Pulmonary artery endothelial cell (primary cell): ENCODE results near the gene OR2M7. TPM values are rescaled to one million over a fixed set of nuclear protein-coding genes. Genes with fewer than 3 reads are reported as not detected.
"Not testable (repeated sequence)": the region's sequence is repeated elsewhere in the genome, so short reads cannot be mapped to it uniquely, and the experiment has no call there.

Experiments
- DNase-seq: peaks from one replicate; pipeline ENCODE4 v3.0.0-alpha.2; 2011; ENCODE audit warnings: low read depth, low spot score
- total RNA-seq: library from RNA; depleted of rRNA; stranded (reverse); fragments of >200 nt; gene quantifications from 2 replicates; pipeline ENCODE4 v1.2.3, GENCODE V29; 2014

OR2M7 gene, protein sequence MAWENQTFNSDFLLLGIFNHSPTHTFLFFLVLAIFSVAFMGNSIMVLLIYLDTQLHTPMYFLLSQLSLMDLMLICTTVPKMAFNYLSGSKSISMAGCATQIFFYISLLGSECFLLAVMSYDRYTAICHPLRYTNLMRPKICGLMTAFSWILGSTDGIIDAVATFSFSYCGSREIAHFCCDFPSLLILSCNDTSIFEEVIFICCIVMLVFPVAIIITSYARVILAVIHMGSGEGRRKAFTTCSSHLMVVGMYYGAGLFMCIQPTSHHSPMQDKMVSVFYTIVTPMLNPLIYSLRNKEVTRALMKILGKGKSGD
- total RNA-seq: not detected in 2 replicates

DNA sequence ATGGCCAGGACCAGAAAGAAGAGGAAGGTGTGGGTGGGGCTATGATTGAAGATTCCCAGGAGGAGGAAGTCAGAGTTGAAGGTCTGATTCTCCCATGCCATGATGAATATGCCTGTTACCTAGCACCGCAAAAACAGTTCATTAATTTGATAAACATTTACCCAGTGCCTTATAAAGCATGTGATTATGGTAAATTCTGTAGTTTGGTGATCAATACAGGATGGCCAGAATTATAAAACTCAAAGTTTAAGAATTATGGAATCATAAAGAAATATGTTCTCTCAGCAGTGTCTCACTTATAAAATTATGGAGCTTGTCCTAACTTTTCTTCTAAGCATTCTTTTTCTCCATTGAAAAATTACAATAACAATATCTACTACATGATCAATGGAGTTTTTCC, at the start of gene OR2M7:
OR2M7 (minus strand) TSS at position 101 of the 400 bp plus-strand sequence; CDS start at position 101, 0 bp downstream.
- DNase-seq: no peak

DNA sequence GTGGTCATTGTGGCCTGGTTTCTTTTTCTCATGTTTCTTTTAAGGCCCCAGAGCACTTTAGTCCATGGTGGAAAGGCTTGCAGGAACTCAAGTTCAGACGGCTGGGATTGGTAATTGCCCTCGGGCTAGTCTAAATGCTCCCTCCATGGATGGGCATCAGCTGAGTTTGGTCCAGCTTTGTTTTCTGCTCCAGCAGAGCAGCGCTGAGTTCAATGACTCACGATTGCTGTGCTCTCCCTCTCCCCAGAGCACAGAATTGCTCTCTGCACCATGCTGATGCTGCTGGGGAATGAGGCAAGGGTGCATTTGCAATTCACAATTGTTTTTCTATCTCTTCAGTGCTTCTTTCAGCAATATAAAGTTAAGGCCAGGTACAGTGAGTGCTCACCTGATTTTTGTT, 49.4 kb upstream of the OR2M7 start:
- DNase-seq: no peak

DNA sequence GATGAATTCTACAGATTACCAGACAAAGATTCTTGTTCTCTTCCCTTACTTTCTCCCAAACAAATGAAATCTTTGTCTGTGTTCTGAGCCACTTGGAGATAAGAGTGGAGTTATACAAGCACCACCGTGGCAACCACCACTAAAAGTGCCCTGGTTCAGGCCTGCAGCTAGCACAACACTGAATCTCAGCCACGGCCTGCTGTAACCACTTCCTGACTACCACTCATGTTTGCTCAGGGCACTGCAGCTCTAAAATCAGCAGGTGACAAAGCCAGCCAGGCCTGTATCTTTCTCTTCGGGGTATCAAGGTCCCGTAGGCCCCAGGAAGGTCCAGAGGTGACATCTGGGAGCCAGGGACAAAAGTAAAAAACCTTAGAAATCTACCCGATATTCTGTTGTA, 48.0 kb upstream of the OR2M7 start:
- no peak for DNase-seq

- no peak for DNase-seq
Measured at GRCh38 chr1:248366609-248367008, 42.2 kb upstream of the OR2M7 start.

DNA sequence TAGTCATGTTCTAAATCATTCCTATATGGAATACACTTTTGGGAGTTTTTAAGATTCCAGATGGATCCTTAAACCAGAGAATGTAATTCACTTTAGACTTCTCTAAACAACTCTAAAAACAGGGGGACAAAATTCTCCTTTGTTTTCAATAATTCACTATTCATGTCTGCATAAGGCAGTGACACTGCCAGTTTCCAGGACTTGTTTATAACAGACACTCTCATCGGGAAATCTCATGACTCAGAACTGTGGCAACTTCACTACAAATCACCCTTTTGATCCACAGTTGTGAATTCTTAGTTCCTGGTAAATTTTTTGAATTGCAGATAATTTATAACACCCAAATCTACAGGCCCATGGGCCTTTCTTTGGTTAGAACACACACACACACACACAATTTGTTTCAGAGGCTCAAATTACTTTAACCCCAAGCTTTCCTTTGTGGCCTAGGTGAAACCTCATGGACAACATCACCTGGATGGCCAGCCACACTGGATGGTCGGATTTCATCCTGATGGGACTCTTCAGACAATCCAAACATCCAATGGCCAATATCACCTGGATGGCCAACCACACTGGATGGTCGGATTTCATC, 36.9 kb upstream of the OR2M7 start, which contains the start of gene OR2T4:
OR2T4 (plus strand) TSS at position 545 of the 595 bp plus-strand sequence; CDS start at position 545, 0 bp downstream.
- DNase-seq: no peak

GRCh38 chr1:248359415-248359814, 35.0 kb upstream of the OR2M7 start:
- no peak for DNase-seq

DNA sequence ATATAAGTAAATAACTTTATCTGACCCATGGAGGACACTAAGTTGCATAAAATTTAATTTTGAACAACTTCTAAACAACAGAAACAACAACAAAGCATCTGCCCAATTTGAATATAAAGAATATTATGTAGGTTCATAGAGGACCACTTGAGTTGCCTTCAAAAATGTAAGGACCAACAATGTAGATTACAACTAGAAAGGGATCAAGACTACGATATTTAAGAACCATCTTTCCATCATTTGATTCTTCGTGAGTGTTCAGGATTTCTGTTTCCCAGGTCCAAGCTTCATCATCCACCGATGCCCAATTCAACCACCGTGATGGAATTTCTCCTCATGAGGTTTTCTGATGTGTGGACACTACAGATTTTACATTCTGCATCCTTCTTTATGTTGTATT, 24.1 kb upstream of the OR2M7 start, which contains the start of gene OR14C36:
OR14C36 (plus strand) TSS at position 301 of the 400 bp plus-strand sequence; CDS start at position 301, 0 bp downstream.
- no peak for DNase-seq

DNA sequence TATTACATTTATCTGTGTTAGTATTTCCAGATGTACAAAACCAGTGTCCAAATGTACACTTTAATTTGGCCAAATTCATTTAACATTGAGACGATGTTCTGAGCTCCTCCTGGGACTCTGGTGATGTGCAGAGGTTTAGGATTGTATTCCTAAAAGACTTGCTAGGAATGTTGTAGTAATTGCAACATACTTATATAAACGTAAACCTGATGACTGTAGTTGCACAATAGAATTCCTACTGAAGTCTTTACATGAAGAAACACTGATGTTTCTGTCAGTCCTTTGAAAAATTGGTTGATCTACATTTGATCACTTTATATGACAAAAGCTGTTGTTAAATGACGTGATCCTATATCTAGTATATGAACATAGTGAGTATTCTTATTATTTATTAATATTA, 19.1 kb upstream of the OR2M7 start:
- no peak for DNase-seq

GRCh38 chr1:248316796-248317195, 7.6 kb downstream of the OR2M7 start:
- no peak for DNase-seq

DNA sequence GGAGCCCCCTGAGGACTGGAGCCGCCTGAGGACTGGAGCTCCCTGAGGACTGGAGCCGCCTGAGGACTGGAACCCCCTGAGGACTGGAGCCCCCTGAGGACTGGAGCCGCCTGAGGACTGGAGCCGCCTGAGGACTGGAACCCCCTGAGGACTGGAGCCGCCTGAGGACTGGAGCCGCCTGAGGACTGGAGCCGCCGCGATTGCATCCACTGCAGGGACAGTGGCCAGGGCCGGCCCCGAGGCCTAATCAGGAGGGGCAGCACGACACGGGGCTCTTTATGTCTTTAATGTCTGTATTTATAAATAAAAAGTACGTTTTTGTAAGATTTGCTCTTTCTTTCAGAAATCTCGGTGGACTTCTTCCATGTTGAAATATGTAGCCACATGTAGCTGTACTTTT, 17.6 kb downstream of the OR2M7 start:
- DNase-seq: not testable (repeated sequence)

DNA sequence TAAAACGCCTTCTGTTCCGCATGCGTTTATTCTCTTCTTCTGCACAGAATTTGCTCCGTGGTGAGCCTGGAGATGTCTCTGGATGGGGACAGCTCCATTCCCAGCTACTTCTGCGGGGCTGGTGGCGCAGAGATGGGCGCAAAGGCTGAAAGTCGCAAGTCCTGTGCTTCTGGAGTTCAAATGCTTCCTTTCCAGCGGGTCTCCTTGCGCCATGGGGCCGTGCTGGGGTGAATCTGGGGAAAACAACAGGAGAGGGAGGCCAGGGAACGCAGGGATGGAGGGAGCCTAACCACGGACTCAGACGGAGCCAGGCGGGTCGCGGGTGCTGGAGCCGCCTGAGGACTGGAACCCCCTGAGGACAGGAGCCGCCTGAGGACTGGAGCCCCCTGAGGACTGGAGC, 18.3 kb downstream of the OR2M7 start:
- no peak for DNase-seq

DNA sequence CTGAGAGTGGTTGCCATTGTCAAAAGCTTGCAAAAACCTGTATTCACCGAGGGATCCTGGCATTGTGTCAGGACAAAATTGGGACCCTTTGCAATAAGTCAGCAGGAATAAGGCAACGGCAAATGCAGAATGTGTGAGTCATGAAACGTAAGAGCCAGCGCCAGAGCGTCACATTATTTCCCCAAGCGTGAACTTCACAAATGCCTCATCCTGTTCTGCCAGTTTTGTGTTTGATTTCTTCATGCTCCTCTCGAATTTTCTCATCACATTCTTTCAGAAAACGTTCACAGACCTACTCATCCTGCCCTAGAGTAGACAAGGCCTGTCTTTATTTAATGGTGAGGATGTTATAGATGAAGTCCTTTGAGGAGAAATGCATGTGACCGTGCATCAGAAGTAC, 18.7 kb downstream of the OR2M7 start:
- DNase-seq: not testable (repeated sequence)

DNA sequence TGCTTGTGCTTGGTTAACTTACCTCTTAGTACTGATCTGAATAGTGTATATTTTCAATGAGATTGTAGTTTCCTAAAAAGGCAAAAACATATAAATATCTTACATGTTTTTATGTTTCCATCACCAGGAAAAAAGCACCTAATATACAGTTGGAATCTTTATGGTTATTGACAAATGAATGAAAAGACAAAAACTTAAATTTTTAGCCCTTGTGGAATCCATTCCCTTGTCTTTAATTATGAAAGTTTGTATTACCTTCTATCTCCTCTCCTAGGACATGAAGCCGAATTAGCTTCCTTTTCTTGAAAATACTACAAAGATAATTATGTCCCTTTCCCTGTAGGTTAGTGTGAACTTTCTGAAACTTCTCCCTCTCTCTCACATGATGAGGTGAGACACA, 21.0 kb downstream of the OR2M7 start, which contains the start of gene OR2T12:
OR2T12 (minus strand) TSS at position 101 of the 400 bp plus-strand sequence. CDS start 7,846 bp downstream, outside the sequence.
- DNase-seq: no peak

DNA sequence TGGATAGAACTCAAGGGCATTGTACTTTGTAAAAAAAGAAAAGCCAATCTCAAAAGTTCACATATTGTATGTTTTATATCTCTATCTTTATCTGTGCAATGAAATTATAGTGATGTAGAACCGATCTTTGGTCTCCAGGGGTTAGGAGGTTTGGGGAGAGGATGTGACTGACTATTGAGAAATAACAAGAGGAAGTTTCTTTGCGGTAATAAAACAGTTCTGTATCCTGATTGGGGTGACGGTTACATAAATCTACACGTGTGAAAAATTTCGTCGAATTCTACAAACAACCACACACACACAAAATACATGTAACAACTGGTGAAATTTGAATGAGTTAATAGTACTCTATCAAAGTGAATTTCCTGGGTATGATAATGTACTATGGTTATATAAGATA, 36.0 kb downstream of the OR2M7 start:
- no peak for DNase-seq

- no peak for DNase-seq
Measured at GRCh38 chr1:248277876-248278275, 46.5 kb downstream of the OR2M7 start, which contains the start of gene OR2T33. Gene OR2T33, minus strand, starts transcription at chr1:248277976. Its CDS starts 4,162 bp downstream, at chr1:248273814.

Other genes starting within 250 kb of the OR2M7 start
- not detected in 2 replicates for gene OR2L13, start 229.4 kb downstream of the OR2M7 start, total RNA-seq
- gene OR2M5, start 179.4 kb downstream of the OR2M7 start, total RNA-seq: not detected in 2 replicates
- gene OR2M2, start 149.7 kb downstream of the OR2M7 start, total RNA-seq: not detected in 2 replicates
- gene OR2M3, start 127.3 kb downstream of the OR2M7 start, total RNA-seq: not detected in 2 replicates
- gene OR2M4, start 93.2 kb downstream of the OR2M7 start, total RNA-seq: not detected in 2 replicates
- gene OR2T33, start 46.6 kb downstream of the OR2M7 start, total RNA-seq: not detected in 2 replicates
- gene OR2T12, start 21.1 kb downstream of the OR2M7 start, total RNA-seq: not detected in 2 replicates
- gene OR14C36, start 24.2 kb upstream of the OR2M7 start, total RNA-seq: not detected in 2 replicates
- not detected in 2 replicates for gene OR2T4, start 37.1 kb upstream of the OR2M7 start, total RNA-seq
- not detected in 2 replicates for gene OR2T6, start 51.2 kb upstream of the OR2M7 start, total RNA-seq
- not detected in 2 replicates for gene OR2T1, start 78.5 kb upstream of the OR2M7 start, total RNA-seq
- gene OR2T2, start 121.1 kb upstream of the OR2M7 start, total RNA-seq: not detected in 2 replicates
- not detected in 2 replicates for gene OR2T3, start 148.8 kb upstream of the OR2M7 start, total RNA-seq
- gene OR2T5, start 164.0 kb upstream of the OR2M7 start, total RNA-seq: not detected in 2 replicates
- not detected in 2 replicates for gene OR2G6, start 183.5 kb upstream of the OR2M7 start, total RNA-seq
- gene OR2T29, start 238.2 kb upstream of the OR2M7 start, total RNA-seq: not detected in 2 replicates